HG03103 (cell line): ENCODE data around the gene GPR82.
"Not testable (repeated sequence)": the region's sequence is repeated elsewhere in the genome, so short reads cannot be mapped to it uniquely, and the experiment has no call there.

Experiments
- ATAC-seq: cut with Tn5 transposase; IDR thresholded peaks from one replicate; pipeline ENCODE4 v1.9.1; 2021; ENCODE audit warnings: low read depth; ENCODE audit not compliant: unreplicated experiment

The GPR82 gene, protein sequence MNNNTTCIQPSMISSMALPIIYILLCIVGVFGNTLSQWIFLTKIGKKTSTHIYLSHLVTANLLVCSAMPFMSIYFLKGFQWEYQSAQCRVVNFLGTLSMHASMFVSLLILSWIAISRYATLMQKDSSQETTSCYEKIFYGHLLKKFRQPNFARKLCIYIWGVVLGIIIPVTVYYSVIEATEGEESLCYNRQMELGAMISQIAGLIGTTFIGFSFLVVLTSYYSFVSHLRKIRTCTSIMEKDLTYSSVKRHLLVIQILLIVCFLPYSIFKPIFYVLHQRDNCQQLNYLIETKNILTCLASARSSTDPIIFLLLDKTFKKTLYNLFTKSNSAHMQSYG

DNA sequence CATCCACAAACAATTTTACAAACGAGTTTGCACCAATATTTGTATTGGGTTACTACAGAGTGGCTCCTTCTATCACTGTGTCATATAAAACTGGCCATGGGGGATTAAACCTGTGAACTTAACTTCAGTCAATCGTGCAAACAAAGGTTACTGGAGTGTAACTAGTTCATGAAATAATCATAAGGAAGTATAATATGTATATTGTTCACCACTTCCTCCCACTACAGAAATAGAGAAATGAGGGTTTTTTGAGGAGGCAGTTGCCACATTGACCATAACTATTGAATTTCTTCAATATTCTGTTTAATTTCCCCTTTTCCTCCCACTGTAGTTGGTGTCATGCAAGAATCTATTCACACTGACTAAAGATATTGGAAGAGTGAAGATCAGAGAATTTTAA lies at the start of gene GPR82:
GPR82 (plus strand) TSS at position 356 of the 400 bp plus-strand sequence. CDS start 2,846 bp downstream, outside the sequence.
- ATAC-seq, result no peak

DNA sequence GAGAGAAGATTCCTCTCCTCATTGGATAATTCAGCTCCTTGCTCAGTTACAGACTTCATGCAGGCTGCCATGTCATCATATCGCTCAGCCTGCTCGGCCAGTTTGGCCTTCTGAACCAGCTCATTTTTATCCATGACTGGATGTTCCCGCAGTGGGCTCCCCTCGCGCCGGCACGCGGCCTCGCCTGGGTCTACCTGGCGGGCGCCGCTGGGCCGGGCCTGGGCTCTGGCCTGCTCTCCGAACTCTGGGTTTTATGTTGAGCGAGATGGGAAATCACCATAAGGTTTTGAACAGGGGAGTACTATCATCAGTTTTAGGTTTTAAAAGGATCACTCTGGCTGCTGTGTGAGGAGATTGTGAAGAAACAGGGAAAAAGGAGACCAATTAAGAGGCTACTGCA lies 47.6 kb upstream of the GPR82 start:
- not testable (repeated sequence) for ATAC-seq

DNA sequence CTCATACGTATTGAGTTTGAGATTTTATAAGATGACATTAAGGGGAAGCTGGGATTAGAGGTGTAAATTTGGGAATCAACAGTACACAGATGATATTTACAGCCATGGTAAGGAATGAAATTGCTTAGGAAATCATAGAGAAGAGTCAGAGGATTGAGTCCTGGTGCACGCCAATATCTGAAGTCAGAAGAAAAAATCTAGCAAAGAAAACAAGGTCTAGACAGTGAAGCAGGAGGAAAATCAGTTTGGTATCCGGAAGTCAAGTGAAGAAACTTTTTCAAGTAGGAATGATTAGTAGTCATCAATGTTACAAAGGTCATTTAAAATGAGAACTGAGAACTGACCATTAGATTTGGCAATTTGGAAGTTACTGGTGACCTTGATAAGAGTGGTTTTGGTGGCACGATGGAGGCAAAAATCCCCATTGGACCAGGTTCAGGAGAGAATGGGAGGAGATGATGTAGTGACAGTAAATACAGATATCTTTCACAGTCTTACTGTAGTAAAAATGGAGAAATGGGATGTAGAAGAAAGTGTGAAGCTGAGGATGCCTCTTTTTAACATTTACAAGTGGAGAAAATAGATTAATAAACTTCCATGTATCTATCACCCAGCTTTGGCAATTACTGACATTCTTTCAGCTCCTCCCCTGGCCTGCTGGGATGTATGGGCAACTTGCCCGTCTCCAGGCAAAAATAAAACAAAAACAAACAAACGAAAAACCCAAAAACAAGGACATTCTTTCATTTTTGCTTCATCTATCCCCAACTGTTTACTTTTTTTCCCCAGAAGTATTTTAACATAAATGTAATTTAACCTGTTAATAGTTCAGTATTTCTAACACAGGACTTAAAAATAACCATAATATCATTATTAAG lies 46.6 kb upstream of the GPR82 start:
- ATAC-seq, result no peak

DNA sequence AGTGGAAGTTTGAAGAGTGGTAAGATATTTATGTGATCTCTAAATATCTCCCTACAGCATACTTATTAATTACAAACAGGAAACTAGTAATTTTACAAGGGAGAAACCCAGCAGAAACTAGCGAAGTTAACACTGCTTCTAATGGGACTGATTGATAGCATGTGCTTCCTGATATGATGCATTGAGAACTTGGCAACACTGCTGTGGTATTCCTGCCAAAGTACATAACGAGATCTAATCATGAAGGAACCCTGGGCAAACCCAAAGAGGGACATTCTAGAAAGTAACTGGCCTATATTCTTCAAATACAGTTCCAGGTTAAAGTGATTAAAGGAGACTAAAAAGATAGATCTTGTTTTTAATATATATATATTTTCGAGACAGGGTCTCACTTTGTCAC lies 39.8 kb upstream of the GPR82 start:
- ATAC-seq, result no peak

DNA sequence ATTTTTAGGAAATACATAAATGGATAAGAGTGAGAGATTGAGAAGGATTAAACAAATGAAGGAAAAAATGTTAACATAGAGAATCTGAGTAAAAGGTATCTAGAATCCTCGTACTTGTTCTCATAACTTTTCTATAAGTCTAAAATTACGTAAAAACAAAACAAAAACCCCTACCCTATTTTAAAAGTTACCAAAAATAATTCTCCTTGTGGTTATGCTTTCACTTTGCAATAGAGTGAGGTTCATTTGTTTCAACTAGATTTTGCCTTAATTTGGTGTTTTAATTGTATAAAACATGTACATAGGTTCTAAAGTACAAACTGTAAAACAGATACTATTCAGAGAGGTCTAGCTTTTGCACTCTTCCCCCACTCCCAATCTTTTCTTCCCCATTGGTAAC lies 39.0 kb upstream of the GPR82 start:
- ATAC-seq, result no peak

DNA sequence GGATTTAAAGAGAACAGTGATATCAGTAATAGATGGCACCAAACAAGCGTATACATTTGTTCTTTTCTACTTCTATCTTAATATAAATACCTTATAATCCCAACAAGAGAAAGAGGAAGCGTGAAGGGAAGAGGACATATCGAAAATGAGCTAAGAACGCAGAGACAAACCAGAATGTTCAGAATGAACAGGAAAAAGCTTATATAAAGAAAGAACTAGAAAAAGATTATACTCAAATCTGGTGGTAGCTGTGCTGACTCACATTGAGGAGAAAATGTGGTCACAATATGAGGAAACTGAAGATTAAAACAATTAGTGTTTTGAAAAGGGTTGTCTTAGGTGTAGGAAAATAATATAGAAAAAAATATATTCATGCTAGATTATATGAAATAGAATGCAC lies 37.2 kb upstream of the GPR82 start:
- no peak for ATAC-seq

DNA sequence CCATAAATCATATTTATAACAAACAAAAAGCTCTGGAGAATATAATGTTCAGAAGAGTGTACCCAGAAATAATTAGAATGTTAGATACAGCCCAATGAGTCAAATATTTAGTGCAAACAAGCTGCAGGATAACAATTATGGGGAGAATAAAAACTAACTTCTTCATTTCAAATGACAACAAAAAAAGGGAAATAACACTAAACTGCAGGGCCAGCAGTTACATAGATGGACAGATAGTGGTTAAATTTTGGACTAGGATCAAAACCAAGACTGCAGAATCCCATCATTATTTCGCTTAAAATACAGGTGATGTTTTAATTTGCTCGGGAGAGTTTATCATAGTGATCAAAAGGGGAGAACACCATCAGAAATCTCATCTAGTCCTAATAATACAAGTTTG lies 35.8 kb upstream of the GPR82 start:
- no peak for ATAC-seq

DNA sequence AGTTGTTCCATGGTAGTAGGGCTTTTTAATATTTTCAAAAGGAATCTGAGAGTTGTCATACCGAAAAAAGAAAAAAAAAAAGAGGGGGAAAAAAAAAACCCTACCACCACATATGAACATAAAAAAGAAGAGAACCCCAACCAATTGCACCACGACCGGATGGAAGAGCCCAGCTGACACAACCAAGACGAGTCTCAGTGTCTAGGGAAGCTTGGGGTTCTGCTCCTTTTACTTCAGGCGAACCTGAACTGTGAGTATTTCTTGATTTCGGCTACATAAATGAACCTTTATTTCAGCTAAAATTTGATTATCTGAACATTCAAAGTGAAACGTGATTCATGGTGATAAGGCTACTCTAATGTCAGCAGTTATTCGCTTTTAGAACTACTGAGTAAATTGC lies 35.1 kb upstream of the GPR82 start, which contains the start of gene GPR34:
GPR34 (plus strand) TSS at position 139 of the 400 bp plus-strand sequence. CDS start 6,661 bp downstream, outside the sequence.
- ATAC-seq, result no peak

DNA sequence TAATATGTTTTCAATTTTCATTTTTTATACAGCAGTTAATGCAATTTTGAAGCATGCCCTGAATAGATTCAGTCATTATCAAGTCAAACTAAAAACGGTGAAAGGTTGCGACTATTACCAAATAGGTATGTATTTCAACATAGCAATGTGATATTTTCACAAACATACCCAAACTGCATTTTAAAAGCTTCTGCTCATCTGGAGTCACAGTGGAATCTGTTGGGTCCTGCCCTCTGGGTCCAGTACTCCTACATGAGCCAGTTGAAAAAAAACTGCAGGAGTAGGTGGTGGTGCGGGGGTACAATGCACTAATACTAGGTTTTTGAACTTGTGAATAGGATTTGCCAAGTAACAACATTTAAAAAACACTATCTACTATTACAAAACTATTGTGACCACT lies 34.3 kb upstream of the GPR82 start:
- ATAC-seq, result no peak

DNA sequence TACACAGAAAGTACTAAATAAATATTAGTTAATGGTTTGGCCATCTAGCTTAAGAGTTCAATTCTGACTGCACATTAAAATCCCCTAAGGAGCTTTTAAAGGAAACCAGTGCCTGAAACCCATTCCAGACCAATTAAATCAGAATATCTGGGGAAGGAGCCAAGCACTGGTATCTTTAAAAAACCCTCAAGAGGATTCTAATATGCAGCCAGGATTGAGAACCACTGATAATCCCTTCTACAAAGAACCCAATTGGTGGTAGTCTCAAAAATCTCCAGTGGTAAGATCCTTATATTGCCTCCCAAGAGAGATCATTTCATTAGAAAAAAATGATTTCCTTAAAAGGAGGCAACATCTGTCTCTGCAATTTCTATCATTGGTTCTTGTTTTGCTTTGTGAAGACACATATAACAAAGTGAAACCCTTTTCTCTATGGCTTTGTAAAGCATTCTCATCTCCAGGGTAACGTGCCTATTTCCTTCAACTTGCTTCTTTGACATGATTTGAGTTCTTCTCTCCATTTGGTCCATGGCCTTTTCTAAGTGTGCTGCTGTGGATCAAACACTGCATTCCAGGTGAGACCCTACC lies 31.7 kb upstream of the GPR82 start:
- no peak for ATAC-seq

DNA sequence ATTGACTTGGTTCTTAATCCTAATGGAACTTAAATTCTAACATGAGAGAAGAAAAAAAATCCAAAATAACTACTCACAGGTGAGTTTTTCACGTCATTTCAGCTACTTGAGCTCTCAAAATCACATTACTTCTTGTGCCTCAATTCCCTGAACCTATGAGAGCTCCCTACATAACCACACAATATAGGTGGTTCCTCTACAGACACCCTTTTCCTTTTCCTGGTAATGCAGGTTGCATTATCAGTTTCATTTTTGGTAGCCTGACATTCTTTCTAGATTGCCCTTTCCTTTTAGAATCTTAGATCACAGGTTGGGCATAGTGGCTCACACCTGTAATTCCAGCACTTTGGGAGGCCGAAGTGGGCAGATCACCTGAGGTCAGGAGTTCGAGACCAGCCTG lies 31.0 kb upstream of the GPR82 start:
- no peak for ATAC-seq

DNA sequence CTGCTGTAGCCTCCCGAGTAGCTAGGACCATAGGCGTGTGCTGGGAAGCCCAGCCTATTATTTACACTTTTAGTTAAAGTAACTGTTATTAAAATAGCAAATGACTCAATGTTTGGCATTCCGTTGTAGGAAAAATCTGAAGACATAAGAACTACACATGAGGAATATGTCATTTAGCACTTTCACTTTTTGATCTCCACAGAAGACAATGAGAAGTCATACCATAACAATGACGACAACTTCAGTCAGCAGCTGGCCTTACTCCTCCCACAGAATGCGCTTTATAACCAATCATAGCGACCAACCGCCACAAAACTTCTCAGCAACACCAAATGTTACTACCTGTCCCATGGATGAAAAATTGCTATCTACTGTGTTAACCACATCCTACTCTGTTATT lies 28.6 kb upstream of the GPR82 start:
- no peak for ATAC-seq

DNA sequence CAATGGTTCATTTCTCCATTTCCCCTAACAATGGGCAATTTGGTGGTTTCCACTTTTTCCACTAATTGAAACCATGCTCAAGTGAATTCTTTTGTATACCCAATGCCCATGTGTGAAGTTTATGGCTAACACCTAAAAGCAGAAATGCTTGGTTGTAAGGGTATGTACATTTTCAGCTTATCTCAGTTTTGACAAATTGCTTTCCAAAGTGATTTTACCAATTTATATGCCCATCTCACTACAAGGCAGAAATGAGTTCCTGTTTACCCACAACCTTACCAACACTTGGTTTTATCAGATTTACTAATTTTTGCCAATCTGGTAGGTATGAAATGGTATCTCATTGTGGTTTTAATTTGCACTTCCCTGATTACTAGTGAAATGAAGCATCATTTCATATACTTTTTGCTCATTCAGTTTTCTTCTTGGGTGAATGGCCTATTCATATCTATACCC lies 20.4 kb upstream of the GPR82 start:
- no peak for ATAC-seq

DNA sequence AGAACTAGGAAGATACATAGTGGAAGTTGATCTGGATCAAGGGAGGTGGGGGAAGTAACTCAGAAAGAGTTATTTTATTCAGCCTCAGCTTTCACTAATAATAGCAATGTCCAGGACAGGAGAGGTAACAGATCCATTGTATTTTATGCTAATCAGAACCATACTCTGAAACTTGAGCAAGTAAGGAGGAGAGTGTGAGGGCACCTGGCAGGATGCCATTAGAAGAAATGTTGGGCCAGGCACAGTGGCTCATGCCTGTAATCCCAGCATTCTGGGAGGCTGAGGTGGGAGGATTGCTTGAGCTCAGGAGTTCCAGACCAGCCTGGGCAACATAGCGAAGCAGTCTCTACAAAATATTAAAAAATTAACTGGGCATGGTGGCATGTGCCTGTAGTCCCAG lies 18.9 kb upstream of the GPR82 start:
- ATAC-seq, result no peak

DNA sequence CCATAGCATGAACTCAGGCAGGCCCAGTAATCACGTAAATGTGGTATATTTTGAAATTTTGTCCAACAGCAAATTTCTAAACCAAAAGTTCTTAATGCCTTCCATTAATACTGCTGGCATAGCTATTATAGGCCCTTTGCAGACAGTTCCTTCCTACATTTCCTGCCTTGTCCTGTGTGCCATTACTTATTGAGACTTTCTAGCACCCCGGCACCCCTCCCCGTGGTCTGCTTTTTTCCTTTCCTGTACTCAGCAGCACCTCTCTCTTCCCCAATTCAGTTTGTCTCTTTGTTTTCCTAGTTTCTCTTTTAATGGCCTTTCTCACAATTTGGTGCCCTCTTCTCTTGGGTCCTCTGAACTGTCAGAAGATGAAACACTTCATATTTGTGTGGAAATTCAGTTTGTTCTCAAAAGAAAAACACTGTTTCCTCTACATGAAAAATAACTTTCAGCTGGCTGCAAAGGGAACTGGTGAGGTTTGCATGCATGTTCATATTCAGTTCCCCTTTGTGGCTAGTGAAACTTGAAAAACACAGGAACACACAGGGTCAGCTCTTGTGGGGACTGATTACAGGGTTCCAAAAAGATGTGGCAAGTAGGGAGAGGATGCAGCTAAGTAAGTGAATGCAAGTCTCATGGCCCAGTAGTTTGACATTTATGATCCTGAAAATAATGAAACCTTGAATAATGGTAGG lies 18.2 kb upstream of the GPR82 start:
- peak; percentile 85 for ATAC-seq

DNA sequence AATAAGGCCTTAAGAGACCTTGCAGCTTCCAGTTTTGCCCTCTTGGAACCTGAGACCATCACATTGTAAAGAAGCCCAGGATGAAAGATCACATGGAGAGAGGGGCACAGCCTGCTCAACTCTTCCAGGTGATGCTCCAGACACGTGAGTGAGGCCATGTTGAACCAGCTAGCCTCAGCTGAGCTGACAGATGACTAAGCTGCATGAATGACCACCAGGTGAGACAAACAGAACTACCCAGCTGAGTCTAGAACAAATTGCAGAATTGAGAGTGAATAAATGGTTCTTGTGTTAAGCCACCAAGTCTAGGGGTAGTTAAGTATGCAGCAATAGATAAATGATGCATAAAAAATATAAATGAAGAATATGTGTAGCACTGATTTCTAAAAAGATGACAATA lies 16.8 kb upstream of the GPR82 start:
- ATAC-seq, result no peak

DNA sequence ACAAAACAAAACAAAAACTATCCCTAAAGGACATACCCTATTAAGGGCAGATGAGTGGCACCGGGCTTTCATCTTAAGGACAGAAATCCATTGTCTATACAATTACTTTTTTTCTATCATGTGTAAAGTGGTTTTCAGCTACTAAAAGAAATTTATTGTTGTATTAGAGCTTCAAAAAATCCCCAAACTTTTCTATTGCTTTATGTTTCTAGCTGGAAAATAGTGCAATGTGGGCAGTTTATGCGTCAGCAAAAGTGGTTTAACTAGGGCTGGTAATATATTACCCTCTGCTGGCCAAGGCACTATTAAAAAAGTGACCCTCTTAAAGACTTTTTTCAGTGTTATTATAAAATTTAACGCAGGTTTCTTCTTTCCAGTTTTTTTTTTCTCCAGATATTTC lies 15.5 kb upstream of the GPR82 start:
- no peak for ATAC-seq

DNA sequence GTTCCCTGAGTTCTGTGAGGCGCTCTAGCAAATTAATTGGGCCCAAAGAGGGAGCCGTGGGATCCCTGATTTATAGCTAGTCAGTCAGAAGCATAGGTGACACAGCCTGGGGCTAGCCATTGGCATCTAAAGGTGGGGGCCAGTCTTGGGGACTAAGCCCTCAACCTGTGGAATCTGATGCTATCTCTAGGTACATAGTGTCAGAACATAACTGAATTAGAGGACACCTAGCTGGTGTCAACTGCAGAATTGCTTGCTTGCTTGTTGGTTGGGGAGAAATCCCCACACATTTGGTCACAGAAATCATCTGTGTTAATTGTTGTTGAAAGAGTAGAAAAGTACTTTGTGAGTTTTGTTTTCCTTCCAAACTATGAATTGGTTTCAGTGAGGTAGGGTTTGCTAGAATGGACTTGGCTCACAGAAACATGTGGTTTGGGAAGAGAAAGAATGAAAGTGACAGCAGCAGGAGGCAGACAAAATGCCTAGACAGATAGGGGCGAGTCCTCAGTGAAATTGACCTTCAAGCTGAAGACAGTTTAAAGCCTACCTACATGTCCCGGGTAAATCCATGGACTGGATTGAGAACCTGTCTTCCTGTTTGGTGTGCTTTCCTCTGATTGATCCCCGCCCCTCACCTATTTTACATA lies 12.8 kb upstream of the GPR82 start:
- ATAC-seq, result no peak

DNA sequence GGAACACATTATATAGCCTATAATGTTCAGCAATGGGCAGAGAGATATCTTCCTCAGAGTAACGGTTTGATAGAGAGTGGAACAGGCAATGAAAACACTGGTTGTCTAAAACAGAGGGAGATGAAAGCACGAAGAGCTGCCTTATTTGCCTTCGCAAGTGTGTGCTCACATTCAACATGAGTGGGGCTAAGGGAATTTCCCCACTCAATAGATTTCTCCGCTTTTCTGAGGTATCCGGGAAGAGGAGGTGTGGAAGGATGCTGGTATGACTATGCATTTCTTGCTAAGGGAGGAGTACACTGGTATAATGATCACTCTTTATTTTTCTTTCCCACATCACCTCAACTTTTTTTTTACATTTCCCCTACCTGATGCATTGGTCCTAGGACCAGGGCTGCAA lies 7.8 kb upstream of the GPR82 start:
- no peak for ATAC-seq

DNA sequence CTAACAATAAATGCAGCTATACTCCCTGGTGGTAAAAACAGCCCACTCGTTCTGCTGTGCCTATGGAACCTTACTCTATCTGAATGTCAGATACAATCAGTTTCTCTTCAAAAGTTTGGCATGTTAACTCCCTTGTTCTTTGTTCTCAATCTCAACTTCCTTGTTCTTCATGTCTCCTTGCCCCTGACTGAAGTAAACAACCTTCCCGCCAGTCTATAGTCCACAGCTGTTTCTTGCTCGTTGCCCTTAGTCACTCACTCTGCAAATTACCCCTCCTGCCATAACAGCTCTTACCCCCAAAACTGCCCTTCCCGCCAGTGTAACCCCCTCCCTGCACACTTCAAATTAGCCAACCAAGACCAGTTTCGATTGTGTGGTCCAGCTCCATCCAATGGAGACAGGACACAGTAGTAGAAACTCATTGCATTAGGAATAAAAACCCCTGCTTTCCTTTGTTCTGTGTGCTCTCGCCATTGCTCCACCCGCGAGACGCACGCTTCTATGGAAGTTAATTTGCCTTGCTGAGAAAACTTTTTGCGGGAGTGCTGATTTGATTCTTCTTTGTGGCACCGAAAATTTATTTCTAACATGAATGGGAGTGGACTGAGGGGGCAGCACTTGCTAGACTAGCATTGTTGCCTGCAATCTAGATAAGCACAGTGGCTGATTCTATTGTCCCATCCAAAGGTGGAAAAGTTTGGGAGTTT lies 7.1 kb upstream of the GPR82 start:
- ATAC-seq, result no peak
